Tibial nerve (tissue), 4 donors: ENCODE results near the gene LEFTY2. TPM values are rescaled to one million over a fixed set of nuclear protein-coding genes. Genes with fewer than 3 reads are reported as not detected.

Experiments used
- DNase-seq, 2 donors: peaks; one replicate each; pipeline ENCODE4 v3.0.0-alpha.2; 2019; ENCODE audit warnings: low spot score in 2 of 2
- H3K27ac ChIP-seq, 4 donors: fragments of 200-600 bp; sonication (generic) in 3 of 4; one replicate each; pipeline ENCODE4 v1.5.1; 2017 to 2019; ENCODE audit warnings: mild to moderate bottlenecking in 1 of 4
- H3K27me3 ChIP-seq, 2 donors: fragments of 200-600 bp; sonication (generic) in 1 of 2; one replicate each; pipeline versions ENCODE4 v1.5.1 to v1.6.0; 2017 to 2019
- H3K36me3 ChIP-seq, 3 donors: fragments of 200-600 bp; sonication (generic); one replicate each; pipeline ENCODE4 v1.5.1; 2018 to 2019
- H3K4me1 ChIP-seq, 4 donors: fragments of 200-600 bp; sonication (generic) in 3 of 4; one replicate each; pipeline ENCODE4 v1.5.1; 2017 to 2019
- H3K4me3 ChIP-seq, 4 donors: fragments of 200-600 bp; sonication (generic) in 3 of 4; one replicate each; pipeline ENCODE4 v1.5.1; 2017 to 2019; ENCODE audit warnings: mild to moderate bottlenecking in 1 of 4, moderate library complexity in 1 of 4
- H3K9me3 ChIP-seq, 4 donors: fragments of 200-600 bp; sonication (generic) in 3 of 4; one replicate each; pipeline ENCODE4 v1.5.1; 2017 to 2019
- CTCF ChIP-seq, 5 experiments: fragments of 200-600 bp in 3 of 5; fragments of 450-650 bp in 2 of 5; sonication (generic) in 3 of 5; IDR thresholded peaks; one replicate each; pipeline ENCODE4 v1.5.1; 2016 to 2019; ENCODE audit warnings: antibody characterized with exemption in 5 of 5, mild to moderate bottlenecking in 3 of 5, moderate library complexity in 2 of 5
- EP300 ChIP-seq, 2 donors: sonication (generic); formaldehyde crosslinking; IDR thresholded peaks; one replicate each; pipeline ENCODE4 v1.6.1; 2017; ENCODE audit warnings: antibody characterized with exemption in 2 of 2, mild to moderate bottlenecking in 1 of 2
- POLR2A ChIP-seq, 2 donors: fragments of 450-650 bp; IDR thresholded peaks; one replicate each; pipeline ENCODE4 v1.6.1; 2017; ENCODE audit warnings: antibody characterized with exemption in 2 of 2, mild to moderate bottlenecking in 2 of 2, moderate library complexity in 2 of 2
- WGBS, 2 donors: methylation state at CpG; one replicate each; pipeline ENCODE4 v1.1.5; 2018; 5-methylcytosine and 5-hydroxymethylcytosine counted together
- total RNA-seq, 4 donors: library from RNA; depleted of rRNA; stranded (reverse); fragments of >200 nt; gene quantifications; one replicate each; pipeline ENCODE4 v1.1.0, GENCODE V29; 2016

LEFTY2 gene
- not detected for total RNA-seq

GRCh38 chr1:225941187-225941941 lies at the start of gene LEFTY2:
LEFTY2 (minus strand) TSS chr1:225941220; CDS start chr1:225941140, 80 bp downstream.
- H3K9me3 ChIP-seq = no peaks in the 10 kb centered on the region
- peaks cover 0 to 10% (median 0%) of the 10 kb centered on the region in 4 donors for H3K4me1 ChIP-seq
- no peak within 1 kb of the TSS for H3K27ac ChIP-seq
- no peaks in the 10 kb centered on the region for H3K36me3 ChIP-seq
- H3K27me3 ChIP-seq = peaks cover 0 to 13% of the 10 kb centered on the region in 2 donors
- H3K4me3 ChIP-seq = no peak within 1 kb of the TSS
- 54 to 62% methylated on average over 5 to 6 of the region's 6 CpGs for WGBS, 2 donors
- DNase-seq = no peak
- no peak for TF ChIP-seq EP300 (IDR thresholded peaks at IDR 0.05)
- no peak for TF ChIP-seq POLR2A (IDR thresholded peaks at IDR 0.05)
- no peak for TF ChIP-seq CTCF (IDR thresholded peaks at IDR 0.05)

- Histone ChIP-seq H3K9me3 (no peaks in the 10 kb centered on the region), H3K36me3 (peaks cover 6 to 96% (median 13%) of the 10 kb centered on the region in 3 donors), H3K27ac (no peak overlapping the region), H3K4me1 (no peaks in the 10 kb centered on the region), H3K4me3 (no peak overlapping the region), H3K27me3 (no peaks in the 10 kb centered on the region)
- DNase-seq = no peak
- 84 to 90% methylated on average over 7 of the region's 7 CpGs for WGBS, 2 donors
- TF ChIP-seq CTCF (IDR thresholded peaks at IDR 0.05) = peak; percentile 53 to 66 (median 62)
- TF ChIP-seq EP300 (IDR thresholded peaks at IDR 0.05) = no peak
These were observed 46.7 kb upstream of the LEFTY2 start for GRCh38 chr1:225987491-225988316.

GRCh38 chr1:225981714-225982113 lies 40.7 kb upstream of the LEFTY2 start:
- no peaks in the 10 kb centered on the region for H3K27me3 ChIP-seq
- no peak for DNase-seq
- WGBS, 2 donors = 96 to 98% methylated on average over 3 of the region's 3 CpGs
- no peak overlapping the region for H3K4me3 ChIP-seq
- H3K4me1 ChIP-seq = no peaks in the 10 kb centered on the region
- no peak overlapping the region for H3K27ac ChIP-seq
- TF ChIP-seq POLR2A (IDR thresholded peaks at IDR 0.05) (no peak), CTCF (IDR thresholded peaks at IDR 0.05) (no peak), EP300 (IDR thresholded peaks at IDR 0.05) (no peak)
- H3K9me3 ChIP-seq = peaks cover 0 to 4% (median 0%) of the 10 kb centered on the region in 4 donors
- H3K36me3 ChIP-seq = peaks cover 5 to 94% (median 6%) of the 10 kb centered on the region in 3 donors

- Histone ChIP-seq H3K27ac (no peak overlapping the region), H3K27me3 (no peaks in the 10 kb centered on the region), H3K4me1 (peaks cover 0 to 2% (median 0%) of the 10 kb centered on the region in 4 donors), H3K4me3 (no peak overlapping the region), H3K36me3 (peaks cover 3 to 79% (median 5%) of the 10 kb centered on the region in 3 donors), H3K9me3 (peaks cover 0 to 4% (median 0%) of the 10 kb centered on the region in 4 donors)
- WGBS, 2 donors = 64 to 75% methylated on average over 5 of the region's 5 CpGs
- no peak for TF ChIP-seq EP300 (IDR thresholded peaks at IDR 0.05)
- TF ChIP-seq POLR2A (IDR thresholded peaks at IDR 0.05) = no peak
- no peak for TF ChIP-seq CTCF (IDR thresholded peaks at IDR 0.05)
- DNase-seq = no peak
These were observed 39.2 kb upstream of the LEFTY2 start for GRCh38 chr1:225980005-225980836.
